SK-N-SH (cell line): ENCODE measurements around the gene JAG2. TPM values are rescaled to one million over a fixed set of nuclear protein-coding genes. Genes with fewer than 3 reads are reported as not detected.

Experiments
- CTCF ChIA-PET: fragments of 300-600, 350-600 bp; formaldehyde crosslinking; extraction: SDS; loops from one replicate; lab custom pipeline; 2021; lab: Yijun Ruan, JAX
- POLR2A ChIA-PET: fragments of 350-600 bp; sonication (Branson Sonifier 250); formaldehyde crosslinking; extraction: SDS; loops from one replicate; lab custom pipeline; 2020; ENCODE audit warnings: antibody characterized with exemption, inconsistent platforms; lab: Yijun Ruan, JAX
- DNase-seq: peaks from one replicate; pipeline ENCODE4 v3.0.0; 2012
- H2AFZ ChIP-seq: fragments of 200-600 bp; sonication (generic); 2 replicates; pipeline ENCODE4 v1.8.1; 2016; ENCODE audit warnings: antibody characterized with exemption, mild to moderate bottlenecking, low read depth
- H3F3A ChIP-seq: fragments of 200-600 bp; sonication (generic); replicated peaks from 2 replicates; pipeline ENCODE3; 2016; ENCODE audit warnings: antibody characterized with exemption, mild to moderate bottlenecking; ENCODE audit not compliant: insufficient read depth
- H3K27ac ChIP-seq, 2 experiments: fragments of 200-500 bp in 1 of 2; fragments of 200-600 bp in 1 of 2; sonication (Bioruptor generic) in 1 of 2; sonication (generic), shearing (Covaris generic) in 1 of 2; 2 replicates each; pipeline versions ENCODE4 v1.5.1 to v1.6.1; 2014 to 2016; ENCODE audit warnings: low read depth in 2 of 2, inconsistent platforms in 1 of 2, low read length in 1 of 2, mild to moderate bottlenecking in 1 of 2, mixed read lengths in 1 of 2
- H3K27me3 ChIP-seq: fragments of 200-600 bp; sonication (generic), shearing (Covaris generic); 2 replicates; pipeline ENCODE4 v1.6.1; 2016; ENCODE audit warnings: mixed run types; ENCODE audit not compliant: insufficient read depth
- H3K36me3 ChIP-seq, 2 experiments: fragments of 200-500 bp in 1 of 2; fragments of 200-600 bp in 1 of 2; sonication (Bioruptor generic) in 1 of 2; sonication (generic) in 1 of 2; replicated peaks in 1 of 2; 2 replicates each; pipeline versions ENCODE3 to v1.5.1; 2014 to 2016; ENCODE audit warnings: low read length in 1 of 2, mild to moderate bottlenecking in 1 of 2; ENCODE audit not compliant: insufficient read depth in 2 of 2, control insufficient read depth in 1 of 2
- H3K4me1 ChIP-seq, 2 experiments: fragments of 200-500 bp in 1 of 2; fragments of 200-600 bp in 1 of 2; sonication (Bioruptor generic) in 1 of 2; sonication (generic), shearing (Covaris generic) in 1 of 2; 2 replicates each; pipeline versions ENCODE4 v1.5.1 to v1.6.1; 2014 to 2016; ENCODE audit warnings: low read depth in 1 of 2, low read length in 1 of 2, mixed run types in 1 of 2; ENCODE audit not compliant: insufficient read depth in 2 of 2, control insufficient read depth in 1 of 2
- H3K4me2 ChIP-seq: fragments of 200-600 bp; sonication (generic), shearing (Covaris generic); 2 replicates; pipeline ENCODE4 v1.6.1; 2017; ENCODE audit warnings: mixed run types
- H3K4me3 ChIP-seq, 2 experiments: fragments of 200-500 bp in 1 of 2; fragments of 200-600 bp in 1 of 2; sonication (Bioruptor generic) in 1 of 2; sonication (generic), shearing (Covaris generic) in 1 of 2; 2 replicates each; pipeline versions ENCODE4 v1.5.1 to v1.8.1; 2014 to 2016; ENCODE audit warnings: low read depth in 2 of 2, inconsistent platforms in 1 of 2, low read length in 1 of 2, mild to moderate bottlenecking in 1 of 2, mixed read lengths in 1 of 2, moderate library complexity in 1 of 2
- H3K79me2 ChIP-seq: fragments of 200-600 bp; sonication (generic); 2 replicates; pipeline ENCODE4 v1.8.1; 2017; ENCODE audit warnings: mild to moderate bottlenecking; ENCODE audit not compliant: insufficient read depth
- H3K9ac ChIP-seq: fragments of 200-600 bp; sonication (generic); 2 replicates; pipeline ENCODE4 v1.6.1; 2017; ENCODE audit warnings: mixed run types
- H3K9me2 ChIP-seq: fragments of 200-600 bp; sonication (generic); 2 replicates; pipeline ENCODE4 v1.6.1; 2017; ENCODE audit warnings: mixed run types
- H3K9me3 ChIP-seq: fragments of 200-600 bp; sonication (generic); 2 replicates; pipeline ENCODE4 v1.6.1; 2017; ENCODE audit warnings: mixed run types, mild to moderate bottlenecking, moderate library complexity
- H4K20me1 ChIP-seq: fragments of 200-600 bp; sonication (generic); 2 replicates; pipeline ENCODE4 v1.6.1; 2017; ENCODE audit warnings: mild to moderate bottlenecking, mixed run types; ENCODE audit not compliant: insufficient read depth
- CHD2 ChIP-seq: fragments of 150-350 bp; IDR thresholded peaks from 2 replicates; pipeline ENCODE4 v1.6.1; 2018; ENCODE audit warnings: low read length; ENCODE audit not compliant: partially characterized antibody
- CTCF ChIP-seq: fragments of 200-600 bp; sonication (generic); IDR thresholded peaks from 2 replicates; pipeline ENCODE4 v1.6.1; 2017; ENCODE audit warnings: antibody characterized with exemption, mild to moderate bottlenecking, moderate library complexity
- ELF1 ChIP-seq: IDR thresholded peaks from 2 replicates; pipeline ENCODE4 v1.4.0; 2012
- EP300 ChIP-seq, 2 experiments: IDR thresholded peaks; 2 replicates each; pipeline versions ENCODE4 v1.4.0 to v1.6.1; 2012; ENCODE audit warnings: borderline replicate concordance in 1 of 2, low read depth in 1 of 2, low read length in 1 of 2
- FOXJ3 ChIP-seq: sonication (generic); formaldehyde crosslinking; IDR thresholded peaks from 2 replicates; pipeline ENCODE4 v1.5.1; 2020; ENCODE audit warnings: mild to moderate bottlenecking, missing genetic modification reagents
- IRF3 ChIP-seq: fragments of 150-350 bp; IDR thresholded peaks from 2 replicates; pipeline ENCODE4 v1.6.1; 2016; ENCODE audit warnings: mild to moderate bottlenecking, low read depth, low read length
- NRF1 ChIP-seq: IDR thresholded peaks from 2 replicates; pipeline ENCODE4 v1.6.1; 2012; ENCODE audit warnings: low read depth, mild to moderate bottlenecking, low read length
- PBX3 ChIP-seq: IDR thresholded peaks from 2 replicates; pipeline ENCODE4; 2012
- RAD21 ChIP-seq: IDR thresholded peaks from 2 replicates; pipeline ENCODE4 v1.6.1; 2012; ENCODE audit warnings: mild to moderate bottlenecking, low read length
- RCOR1 ChIP-seq: fragments of 150-350 bp; IDR thresholded peaks from 2 replicates; pipeline ENCODE4 v1.6.1; 2017; ENCODE audit warnings: antibody characterized with exemption, low read length
- RFX5 ChIP-seq: IDR thresholded peaks from 2 replicates; pipeline ENCODE4 v1.6.1; 2012; ENCODE audit warnings: mild to moderate bottlenecking, improper control_type of control experiment, low read length
- RXRA ChIP-seq: IDR thresholded peaks from 2 replicates; pipeline ENCODE4 v1.4.0; 2012; ENCODE audit warnings: low read depth, mild to moderate bottlenecking, borderline replicate concordance
- SMC3 ChIP-seq: IDR thresholded peaks from 2 replicates; pipeline ENCODE4 v1.6.1; 2012; ENCODE audit warnings: low read depth, low read length, improper control_type of control experiment
- TAF1 ChIP-seq: IDR thresholded peaks from 2 replicates; pipeline ENCODE4 v1.6.1; 2012; ENCODE audit warnings: low read depth, mild to moderate bottlenecking, low read length, moderate library complexity, borderline replicate concordance
- TCF12 ChIP-seq: IDR thresholded peaks from 2 replicates; pipeline ENCODE4 v1.4.0; 2012
- USF2 ChIP-seq: fragments of 150-350 bp; IDR thresholded peaks from 2 replicates; pipeline ENCODE4 v1.6.1; 2017; ENCODE audit warnings: antibody characterized with exemption, low read length, low read depth, borderline replicate concordance
- WGBS: methylation state at CpG from one replicate; pipeline ENCODE4 v1.1.6; 2017; ENCODE audit warnings: low lambda C conversion rate; 5-methylcytosine and 5-hydroxymethylcytosine counted together
- polyA plus RNA-seq, 3 experiments: library from polyadenylated mRNA; depleted of rRNA; stranded (reverse); fragments of >200 nt; gene quantifications; 2 replicates each; pipeline ENCODE4 v1.2.3, GENCODE V29; 2012

JAG2 gene
- polyA plus RNA-seq, 1 of the 3 experiments (the other 2 are of a cell fraction), result 1.7 TPM

GRCh38 chr14:105200074-105200473 is 31.5 kb upstream of the JAG2 start:
- WGBS, result 83% methylated on average over 7 of the region's 10 CpGs
- ChIA-PET POLR2A (interaction anchor here (0.6 kb wide), 1 partner anchor 34 kb away, joined by 3 read pairs; no protein-coding TSS in a partner anchor), CTCF (interaction anchor here (1.1 to 2.0 kb wide), 4 partner anchors 15 to 128 kb away, joined by 3 to 10 read pairs (median 4); partner anchors contain the start of gene BTBD6)
- Histone ChIP-seq H3K27ac (no peak overlapping the region), H3K36me3 (no peaks in the 10 kb centered on the region), H3F3A (no peaks in the 10 kb centered on the region), H3K9me2 (no peaks in the 10 kb centered on the region), H3K9me3 (no peaks in the 10 kb centered on the region), H3K9ac (no peak overlapping the region), H3K4me1 (peaks cover 0 to 47% of the 10 kb centered on the region in 2 experiments; a peak in 1 of 4 replicates), H3K4me3 (no peak overlapping the region), H2AFZ (no peak overlapping the region), H3K79me2 (no peaks in the 10 kb centered on the region), H4K20me1 (no peaks in the 10 kb centered on the region), H3K4me2 (no peak overlapping the region), H3K27me3 (no peaks in the 10 kb centered on the region)
- no peak for DNase-seq
- no peak for TF ChIP-seq SMC3
- peak; percentile 26; the same call in 1 of the 2 replicates for TF ChIP-seq CTCF

GRCh38 chr14:105199093-105199492 is 30.5 kb upstream of the JAG2 start:
- ChIA-PET POLR2A (no interaction called here), CTCF (interaction anchor here (0.8 to 1.9 kb wide), 2 partner anchors 49 to 83 kb away, joined by 3 to 4 read pairs; partner anchors contain the start of gene BTBD6)
- Histone ChIP-seq H3K36me3 (no peaks in the 10 kb centered on the region), H3K4me2 (no peak overlapping the region), H3K4me1 (peaks cover 3 to 47% of the 10 kb centered on the region in 2 experiments; a peak in 2 of 4 replicates), H3K9ac (no peak overlapping the region), H3K27ac (no peak overlapping the region), H3F3A (no peaks in the 10 kb centered on the region), H3K9me3 (no peaks in the 10 kb centered on the region), H3K79me2 (no peaks in the 10 kb centered on the region), H3K27me3 (no peaks in the 10 kb centered on the region), H3K4me3 (no peak overlapping the region), H4K20me1 (no peaks in the 10 kb centered on the region), H2AFZ (no peak overlapping the region), H3K9me2 (no peaks in the 10 kb centered on the region)
- DNase-seq, result no peak
- WGBS, result 65% methylated on average over 10 of the region's 18 CpGs
- TF ChIP-seq IRF3 (no peak), RXRA (no peak), FOXJ3 (CRISPR knock-in tag) (no peak), RCOR1 (no peak), CHD2 (no peak), RFX5 (no peak), SMC3 (no peak), PBX3 (no peak), USF2 (no peak), TAF1 (no peak), TCF12 (no peak), NRF1 (no peak), EP300 (IDR thresholded peaks at IDR 0.05; ENCODE audit: borderline replicate concordance in 1 of 2, low read depth in 1 of 2, low read length in 1 of 2) (no peak), ELF1 (no peak), RAD21 (no peak)
